ENCODE results near the gene CBARP.

The CBARP gene

GRCh38 chr19:1272423-1273262, 34.8 kb upstream of the CBARP start:
- no peak overlapping the region for H3K4me3 ChIP-seq
- DNase-seq (ENCODE audit: low spot score in 2 of 2): no peak

GRCh38 chr19:1271528-1272422, 34.0 kb upstream of the CBARP start:
- in situ Hi-C loops (cut with MboI; ENCODE audit: low sequenced_read_pairs): no loop called here

More at GRCh38 chr19:1272423-1273262, 34.8 kb upstream of the CBARP start:
- Histone ChIP-seq H3K9me3 (no peaks in the 10 kb centered on the region), H3K4me1 (peaks cover 41% of the 10 kb centered on the region), H3K27me3 (ENCODE audit: low read depth) (no peaks in the 10 kb centered on the region), H3K36me3 (replicated peaks) (peaks cover 69% of the 10 kb centered on the region)
- in situ Hi-C loops (cut with MboI; ENCODE audit: low sequenced_read_pairs): no loop called here

DNA sequence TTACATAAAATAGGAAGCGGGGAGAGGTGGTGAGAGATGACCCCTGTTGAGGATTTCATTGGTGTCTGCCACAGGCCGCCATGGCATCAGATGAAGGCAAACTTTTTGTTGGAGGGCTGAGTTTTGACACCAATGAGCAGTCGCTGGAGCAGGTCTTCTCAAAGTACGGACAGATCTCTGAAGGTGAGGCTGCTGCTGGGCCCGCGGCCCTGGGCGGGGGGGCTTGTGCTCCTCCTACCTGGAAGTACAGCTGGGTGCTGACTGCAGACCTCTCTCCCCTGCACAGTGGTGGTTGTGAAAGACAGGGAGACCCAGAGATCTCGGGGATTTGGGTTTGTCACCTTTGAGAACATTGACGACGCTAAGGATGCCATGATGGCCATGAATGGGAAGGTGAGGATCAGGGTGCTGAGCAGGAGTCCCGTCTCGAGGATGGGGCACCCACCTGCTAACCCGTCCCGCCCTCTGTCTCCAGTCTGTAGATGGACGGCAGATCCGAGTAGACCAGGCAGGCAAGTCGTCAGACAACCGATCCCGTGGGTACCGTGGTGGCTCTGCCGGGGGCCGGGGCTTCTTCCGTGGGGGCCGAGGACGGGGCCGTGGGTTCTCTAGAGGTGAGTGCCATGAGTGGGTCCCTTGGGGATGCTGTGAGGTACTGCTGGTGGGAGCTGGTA, 33.2 kb upstream of the CBARP start:
- Histone ChIP-seq H3K4me1 (peaks cover 37% of the 10 kb centered on the region), H3K36me3 (replicated peaks) (peaks cover 58% of the 10 kb centered on the region), H3K9me3 (no peaks in the 10 kb centered on the region), H3K27me3 (ENCODE audit: low read depth) (no peaks in the 10 kb centered on the region), H3K4me3 (peak overlapping the region; percentile 64)
- in situ Hi-C loops (cut with MboI; ENCODE audit: low sequenced_read_pairs): no loop called here
- no peak for DNase-seq (ENCODE audit: low spot score in 2 of 2)

More at GRCh38 chr19:1271528-1272422, 34.0 kb upstream of the CBARP start:
- Histone ChIP-seq H3K27me3 (ENCODE audit: low read depth) (no peaks in the 10 kb centered on the region), H3K9me3 (no peaks in the 10 kb centered on the region), H3K36me3 (replicated peaks) (peaks cover 60% of the 10 kb centered on the region), H3K4me1 (peaks cover 41% of the 10 kb centered on the region), H3K4me3 (no peak overlapping the region)
- DNase-seq (ENCODE audit: low spot score in 2 of 2): no peak

DNA sequence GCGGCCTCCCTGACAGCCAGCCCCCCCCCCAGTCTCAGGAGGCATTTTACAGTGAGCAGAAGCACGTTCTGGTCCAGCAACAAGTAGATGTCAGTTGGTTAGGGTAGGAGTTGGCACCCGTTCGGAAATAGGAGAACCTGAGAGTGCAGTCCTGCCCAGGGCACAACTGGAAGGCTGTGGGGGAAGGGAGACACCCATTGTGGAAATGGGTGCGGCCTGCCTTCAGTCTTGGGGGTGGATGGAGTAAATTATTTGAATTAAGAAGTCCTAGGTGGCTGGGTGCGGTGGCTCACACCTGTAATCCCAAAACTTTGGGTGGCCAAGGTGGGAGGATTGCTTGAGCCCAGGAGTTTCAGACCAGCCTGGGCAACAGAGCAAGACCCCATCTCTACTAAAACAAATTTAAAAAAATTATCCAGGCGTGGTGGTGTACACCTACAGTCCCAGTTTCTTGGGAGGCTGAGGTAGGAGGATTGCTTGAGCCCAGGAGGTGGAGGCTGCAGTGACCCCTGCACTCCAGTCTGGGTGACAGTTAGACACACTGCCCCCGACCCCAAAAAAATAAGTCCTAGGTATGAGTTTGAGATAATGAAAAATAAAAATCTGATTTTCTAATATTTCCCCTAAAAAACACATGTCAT, 32.5 kb upstream of the CBARP start:
- Histone ChIP-seq H3K27me3 (ENCODE audit: low read depth) (no peaks in the 10 kb centered on the region), H3K4me1 (peaks cover 42% of the 10 kb centered on the region), H3K4me3 (peak overlapping the region; percentile 64), H3K36me3 (replicated peaks) (peaks cover 58% of the 10 kb centered on the region), H3K9me3 (no peaks in the 10 kb centered on the region)
- no peak for DNase-seq (ENCODE audit: low spot score in 2 of 2)
- in situ Hi-C loops (cut with MboI; ENCODE audit: low sequenced_read_pairs): no loop called here

DNA sequence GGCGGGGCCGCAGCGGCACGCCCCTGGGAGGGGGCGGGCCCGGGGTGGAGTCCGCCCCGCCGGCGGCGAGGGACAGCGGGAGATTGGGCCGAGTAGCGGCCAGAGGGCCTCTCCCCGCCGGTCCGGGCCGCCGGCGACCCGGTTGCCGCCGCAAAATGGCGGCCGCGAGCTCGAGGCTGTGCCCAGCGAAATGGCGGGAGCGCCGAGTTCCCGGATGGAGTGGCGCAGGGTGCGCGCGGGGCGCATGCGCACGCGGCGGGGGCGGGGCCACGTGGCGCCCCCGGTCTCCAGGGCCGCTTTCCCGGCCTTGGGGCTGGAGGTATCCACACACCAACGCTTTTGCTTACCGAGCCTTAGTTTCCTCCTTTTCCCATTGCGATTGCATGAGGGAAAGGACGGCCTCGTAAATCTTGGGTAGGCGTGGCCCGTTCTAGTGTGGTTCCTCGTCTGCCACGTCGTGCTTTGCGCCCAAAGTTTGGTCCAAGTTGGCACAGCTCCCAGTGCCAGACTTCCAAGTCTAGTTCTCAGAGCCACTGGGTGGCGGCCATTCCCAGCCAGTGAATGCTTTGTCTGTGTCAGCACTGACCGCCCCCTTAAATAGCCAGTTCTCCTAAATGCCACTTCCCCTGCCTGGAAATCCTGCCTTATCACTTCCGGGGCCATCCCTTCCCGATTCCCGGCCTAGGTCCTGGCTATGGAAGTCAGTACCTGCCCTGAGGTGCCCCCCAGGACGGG, 31.8 kb upstream of the CBARP start:
- in situ Hi-C loops (cut with MboI; ENCODE audit: low sequenced_read_pairs): no loop called here
- no peaks in the 10 kb centered on the region for H3K27me3 ChIP-seq (ENCODE audit: low read depth)
- H3K4me3 ChIP-seq: peak overlapping the region; percentile 64
- H3K9me3 ChIP-seq: no peaks in the 10 kb centered on the region
- H3K4me1 ChIP-seq: peaks cover 41% of the 10 kb centered on the region
- DNase-seq (ENCODE audit: low spot score in 2 of 2): peak; percentile 67 to 90
- H3K36me3 ChIP-seq (replicated peaks): peaks cover 59% of the 10 kb centered on the region

DNA sequence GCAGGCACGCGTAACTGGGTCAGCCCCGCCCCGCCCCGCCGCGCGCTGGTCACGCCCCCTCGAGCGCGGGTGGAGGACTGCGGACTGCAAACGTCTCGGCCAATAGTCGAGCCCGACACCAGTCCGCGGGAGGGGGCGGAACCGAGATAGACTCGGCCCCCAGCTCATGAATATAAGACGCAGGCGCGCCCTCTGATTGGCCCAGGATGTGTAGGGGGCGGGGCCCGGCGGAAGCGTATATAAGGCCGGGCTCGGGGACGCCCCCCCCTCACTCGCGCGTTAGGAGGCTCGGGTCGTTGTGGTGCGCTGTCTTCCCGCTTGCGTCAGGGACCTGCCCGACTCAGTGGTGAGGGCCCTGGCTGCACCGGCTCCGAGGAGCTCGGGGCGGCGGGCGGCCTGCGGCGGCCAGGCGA, 31.3 kb upstream of the CBARP start, which contains the start of gene CIRBP:
Gene CIRBP (plus strand): TSS at position 268 of the 413 bp plus-strand sequence. CDS start 1,602 bp downstream, outside the sequence.
- Histone ChIP-seq H3K4me1 (peaks cover 35% of the 10 kb centered on the region), H3K27me3 (ENCODE audit: low read depth) (no peaks in the 10 kb centered on the region), H3K36me3 (replicated peaks) (peaks cover 55% of the 10 kb centered on the region), H3K9me3 (no peaks in the 10 kb centered on the region), H3K4me3 (peak within 1 kb of the TSS; percentile 64)
- peak; percentile 98 to 99 for DNase-seq (ENCODE audit: low spot score in 2 of 2)
- in situ Hi-C loops (cut with MboI; ENCODE audit: low sequenced_read_pairs): no loop called here

GRCh38 chr19:1268226-1269064, 30.6 kb upstream of the CBARP start:
- Histone ChIP-seq H3K4me3 (peak overlapping the region; percentile 64), H3K36me3 (replicated peaks) (peaks cover 49% of the 10 kb centered on the region), H3K4me1 (peaks cover 31% of the 10 kb centered on the region), H3K27me3 (ENCODE audit: low read depth) (no peaks in the 10 kb centered on the region), H3K9me3 (no peaks in the 10 kb centered on the region)
- in situ Hi-C loops (cut with MboI; ENCODE audit: low sequenced_read_pairs): no loop called here
- no peak for DNase-seq (ENCODE audit: low spot score in 2 of 2)

DNA sequence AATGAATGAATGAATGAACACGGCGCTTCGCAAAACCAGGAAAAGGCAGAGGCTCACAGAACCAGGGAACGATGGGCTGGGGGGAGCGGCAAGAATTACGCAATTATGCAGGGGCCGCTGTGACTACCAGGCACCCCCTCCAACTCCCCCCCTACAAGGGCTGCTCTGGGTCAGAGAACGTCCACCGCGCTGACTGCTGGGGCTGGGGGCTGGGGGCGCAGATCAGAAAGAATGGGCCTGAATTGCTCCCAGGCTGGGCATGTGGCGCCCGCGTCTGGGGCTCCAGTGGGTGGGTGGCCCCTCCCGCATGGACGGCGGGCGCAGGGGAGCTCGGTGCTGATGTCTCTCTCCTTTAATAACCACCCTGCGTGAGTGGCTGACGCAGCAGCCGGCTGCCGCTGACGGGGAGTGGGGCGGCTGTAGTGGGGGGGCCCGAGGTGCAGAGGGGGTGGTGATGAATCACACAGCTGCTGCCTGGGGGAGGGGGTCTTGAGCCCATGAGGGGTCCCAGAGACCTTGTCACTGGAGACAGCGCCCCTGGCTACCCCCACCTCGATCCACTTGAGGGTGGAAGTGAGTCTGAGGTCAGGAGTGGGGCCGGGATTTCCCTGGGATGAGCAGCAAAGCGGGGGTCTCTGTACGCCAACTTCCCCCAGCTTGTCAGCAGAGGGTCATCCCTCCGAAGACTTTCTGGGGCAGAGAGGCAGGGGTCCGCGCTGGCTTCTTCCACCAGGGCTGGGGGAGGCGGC, 29.8 kb upstream of the CBARP start:
- peak overlapping the region; percentile 45 for H3K4me3 ChIP-seq
- in situ Hi-C loops (cut with MboI; ENCODE audit: low sequenced_read_pairs): no loop called here
- no peak for DNase-seq (ENCODE audit: low spot score in 2 of 2)
- peaks cover 41% of the 10 kb centered on the region for H3K36me3 ChIP-seq (replicated peaks)
- H3K9me3 ChIP-seq: no peaks in the 10 kb centered on the region
- no peaks in the 10 kb centered on the region for H3K27me3 ChIP-seq (ENCODE audit: low read depth)
- peaks cover 33% of the 10 kb centered on the region for H3K4me1 ChIP-seq

GRCh38 chr19:1266916-1267476, 29.2 kb upstream of the CBARP start:
- DNase-seq (ENCODE audit: low spot score in 2 of 2): peak in 1 of 2 experiments; percentile 82
- no peaks in the 10 kb centered on the region for H3K9me3 ChIP-seq
- no peaks in the 10 kb centered on the region for H3K27me3 ChIP-seq (ENCODE audit: low read depth)
- H3K4me3 ChIP-seq: peak overlapping the region; percentile 45
- peaks cover 34% of the 10 kb centered on the region for H3K36me3 ChIP-seq (replicated peaks)
- H3K4me1 ChIP-seq: peaks cover 39% of the 10 kb centered on the region
- in situ Hi-C loops (cut with MboI; ENCODE audit: low sequenced_read_pairs): no loop called here

GRCh38 chr19:1266129-1266915, 28.5 kb upstream of the CBARP start:
- Histone ChIP-seq H3K4me3 (peak overlapping the region; percentile 45), H3K27me3 (ENCODE audit: low read depth) (no peaks in the 10 kb centered on the region), H3K4me1 (peaks cover 44% of the 10 kb centered on the region), H3K9me3 (no peaks in the 10 kb centered on the region), H3K36me3 (replicated peaks) (peaks cover 27% of the 10 kb centered on the region)
- DNase-seq (ENCODE audit: low spot score in 2 of 2): peak; percentile 80 to 91
- in situ Hi-C loops (cut with MboI; ENCODE audit: low sequenced_read_pairs): no loop called here

All from HAP-1 (cell line).